HG03135 (cell line): ENCODE results near the gene SMIM21.

Source experiments
- ATAC-seq: cut with Tn5 transposase; IDR thresholded peaks from one replicate; pipeline ENCODE4 v1.9.1; 2021; ENCODE audit warnings: mild to moderate bottlenecking, moderate library complexity; ENCODE audit not compliant: unreplicated experiment

Gene SMIM21

GRCh38 chr18:75378376-75379315 lies 48.9 kb downstream of the SMIM21 start:
- no peak for ATAC-seq

- ATAC-seq, result no peak
These were observed 49.6 kb downstream of the SMIM21 start for GRCh38 chr18:75377926-75378325.

- no peak for ATAC-seq
These were observed 50.2 kb downstream of the SMIM21 start for GRCh38 chr18:75377258-75377657.

GRCh38 chr18:75376004-75376403 lies 51.5 kb downstream of the SMIM21 start:
- no peak for ATAC-seq

- no peak for ATAC-seq
These were observed 52.2 kb downstream of the SMIM21 start for GRCh38 chr18:75375341-75375740.

GRCh38 chr18:75374466-75374865 lies 53.0 kb downstream of the SMIM21 start:
- no peak for ATAC-seq

- no peak for ATAC-seq
These were observed 58.3 kb downstream of the SMIM21 start for GRCh38 chr18:75369026-75369721.

- no peak for ATAC-seq
These were observed 61.7 kb downstream of the SMIM21 start for GRCh38 chr18:75365837-75366236.

- ATAC-seq, result no peak
These were observed 62.3 kb downstream of the SMIM21 start for GRCh38 chr18:75365254-75365629.

GRCh38 chr18:75364512-75365253 lies 62.8 kb downstream of the SMIM21 start:
- no peak for ATAC-seq

GRCh38 chr18:75363446-75364225 lies 63.9 kb downstream of the SMIM21 start:
- ATAC-seq, result no peak

- ATAC-seq, result no peak
These were observed 65.1 kb downstream of the SMIM21 start for GRCh38 chr18:75362435-75362834.

- no peak for ATAC-seq
These were observed 66.6 kb downstream of the SMIM21 start for GRCh38 chr18:75360941-75361340.

- ATAC-seq, result no peak
These were observed 67.3 kb downstream of the SMIM21 start for GRCh38 chr18:75360215-75360614.
